Activated T-cell treated with anti-CD3 and anti-CD28 coated beads for 48 hours (primary cell): ENCODE measurements around the gene UBQLN4.
A peak's percentile ranks its signal among the peaks of the same experiment; 100 is the strongest.

Experiments
- DNase-seq: peaks from one replicate; pipeline ENCODE4 v3.0.0-alpha.2; 2020; ENCODE audit warnings: low read depth

UBQLN4 gene

DNA sequence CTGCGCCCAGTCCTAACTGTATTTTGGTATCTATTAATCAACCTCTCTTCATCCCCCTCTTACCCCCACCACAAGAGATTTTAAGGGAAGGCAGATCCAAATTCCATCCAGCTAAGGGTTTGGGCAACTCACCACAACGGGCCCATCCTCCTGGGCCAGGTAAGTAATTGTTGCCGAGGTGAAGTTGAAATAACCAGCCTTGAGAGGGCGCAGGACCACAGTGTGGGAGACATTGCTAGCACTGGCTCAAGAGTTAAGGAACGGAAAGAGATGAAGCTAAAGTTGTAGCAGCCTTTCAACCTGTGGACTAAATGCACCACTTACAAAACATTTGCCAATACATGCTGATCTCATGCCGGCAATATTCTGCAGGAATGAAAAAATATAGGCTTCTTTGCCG, 38.8 kb downstream of the UBQLN4 start:
- no peak for DNase-seq

DNA sequence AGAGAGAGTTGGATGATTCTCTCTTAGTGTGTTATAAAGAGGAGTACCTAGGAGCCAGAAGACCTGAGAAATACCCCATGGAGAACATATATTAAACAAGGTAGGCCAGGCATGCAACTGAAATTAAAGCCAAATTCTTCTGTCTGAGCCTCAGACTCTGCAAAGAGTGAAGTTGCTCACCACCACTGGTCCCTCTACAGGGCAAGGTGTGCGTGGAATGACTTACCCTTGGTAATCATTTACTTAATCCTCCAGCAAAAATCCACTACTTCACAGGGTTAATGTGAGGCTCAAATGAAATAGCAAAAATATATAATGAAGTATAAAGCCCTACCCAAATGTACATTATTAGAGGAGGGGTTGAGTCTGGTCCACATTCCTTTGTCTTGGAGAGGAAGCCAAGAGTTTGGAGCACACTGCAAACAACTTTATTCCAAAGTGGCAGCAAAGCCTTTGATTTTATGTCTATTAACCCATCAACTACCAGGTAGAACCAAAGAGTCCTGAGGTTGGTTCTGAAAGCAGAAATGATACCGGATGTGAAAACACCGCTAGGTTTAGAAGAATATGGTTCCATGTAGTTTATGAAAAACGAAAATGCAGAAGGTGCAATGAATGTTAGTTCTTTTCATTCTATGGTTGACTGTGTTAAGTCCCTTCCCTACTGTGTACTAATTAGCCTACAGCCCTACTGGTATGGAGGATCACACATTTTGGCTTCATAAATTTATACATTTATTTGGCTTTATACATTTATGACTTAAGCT, 41.4 kb downstream of the UBQLN4 start:
- DNase-seq, result no peak

DNA sequence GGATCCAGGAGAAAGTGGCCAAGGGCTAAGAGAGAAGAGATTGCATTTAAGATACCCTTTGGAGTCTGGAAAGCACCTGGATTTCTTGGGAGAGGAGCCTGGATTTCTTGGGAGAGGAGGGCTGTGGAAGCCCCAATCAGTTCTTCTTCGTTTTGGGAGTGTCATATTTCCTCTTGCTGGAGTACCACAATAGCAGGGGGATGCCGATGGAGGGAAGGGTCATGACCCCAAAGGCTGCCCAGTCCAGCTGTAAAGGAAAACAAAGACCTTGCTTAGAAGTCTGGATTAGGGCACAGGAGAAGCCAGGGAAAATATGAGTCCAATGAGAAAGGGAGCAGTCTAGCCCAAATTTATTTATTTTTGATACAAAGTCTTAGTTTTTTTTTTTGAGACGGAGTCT, 44.2 kb downstream of the UBQLN4 start:
- DNase-seq, result no peak

DNA sequence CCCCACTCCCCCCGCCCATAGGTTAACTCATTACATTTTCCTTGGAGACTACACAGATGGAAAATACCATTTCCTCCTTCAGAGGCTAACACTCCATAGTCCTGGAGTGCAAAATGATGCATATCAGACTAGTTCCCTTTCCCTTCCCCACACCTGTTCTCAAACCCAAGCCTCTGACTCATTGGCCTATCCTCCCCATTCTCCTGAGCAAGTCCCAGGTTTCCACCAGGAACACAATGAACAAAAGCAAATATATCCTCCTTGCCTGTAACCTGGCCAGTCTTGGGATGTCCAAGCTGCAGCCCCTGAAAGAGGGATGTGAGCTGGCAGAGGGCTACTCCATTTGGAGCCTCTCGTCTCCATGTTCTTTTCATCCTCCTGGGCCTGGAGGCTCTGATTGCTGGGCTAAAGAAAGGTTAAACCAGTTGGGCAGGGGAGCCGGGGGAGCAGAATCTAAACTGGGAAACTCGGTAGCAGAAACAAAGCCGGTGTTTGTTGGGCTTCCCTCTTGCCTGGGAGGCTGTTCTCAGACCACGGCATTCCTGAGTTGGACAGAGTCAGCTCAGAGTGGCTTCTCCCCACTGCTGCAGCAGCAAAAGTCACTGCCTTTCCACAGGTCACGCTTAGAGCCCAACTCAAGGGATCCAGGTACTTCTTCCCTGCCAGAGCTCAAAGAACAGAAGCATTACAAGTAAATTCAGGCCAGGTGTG, 46.8 kb downstream of the UBQLN4 start:
- no peak for DNase-seq

DNA sequence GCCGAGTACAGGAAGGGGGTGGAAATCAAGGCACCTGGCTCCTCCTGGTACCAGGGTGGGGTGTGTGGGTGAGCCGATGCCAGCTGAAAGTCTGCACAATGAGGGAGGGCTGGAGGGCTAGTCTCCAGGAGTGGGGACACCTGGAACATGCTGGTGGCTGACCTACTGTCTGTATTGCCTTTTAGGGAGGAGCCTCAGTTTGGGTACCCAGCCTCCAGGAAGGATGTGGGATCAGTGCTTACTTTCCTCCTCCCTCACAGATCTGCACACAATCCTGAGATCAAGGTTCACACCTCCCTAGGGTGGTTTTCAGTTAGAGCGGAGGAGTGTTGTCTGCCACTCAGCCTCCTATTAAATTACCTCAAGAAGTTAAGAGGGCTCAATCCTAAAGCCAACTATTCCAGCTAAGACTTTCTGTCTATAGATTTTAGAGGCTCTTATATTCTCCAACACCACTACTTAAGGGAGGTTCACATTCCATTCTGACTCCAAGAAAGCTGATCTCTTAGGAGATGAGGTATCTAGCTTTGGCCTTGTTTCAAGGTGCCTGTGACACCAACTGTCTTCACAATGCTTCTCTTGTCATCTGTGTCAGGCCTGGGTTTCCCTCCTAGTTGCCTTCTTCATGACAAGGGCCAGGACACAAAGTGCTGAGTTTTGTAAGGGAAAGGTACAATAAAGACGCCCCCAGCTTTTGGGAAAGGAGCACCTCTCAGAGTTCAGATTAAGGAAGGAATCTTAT, 48.6 kb downstream of the UBQLN4 start:
- no peak for DNase-seq

DNA sequence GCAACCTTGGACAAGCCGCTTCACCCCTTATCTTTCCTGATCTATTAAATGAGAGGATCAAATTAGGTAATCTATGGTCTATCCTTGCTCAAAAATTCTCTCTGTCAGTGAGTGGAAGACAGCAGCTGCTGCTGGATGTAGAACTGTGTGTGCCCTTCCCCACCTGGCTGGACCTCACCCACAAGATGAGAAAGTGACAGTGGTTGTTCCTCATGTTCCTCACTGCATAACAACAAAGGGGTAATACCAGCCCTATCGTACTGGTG, 49.7 kb downstream of the UBQLN4 start:
- no peak for DNase-seq

DNA sequence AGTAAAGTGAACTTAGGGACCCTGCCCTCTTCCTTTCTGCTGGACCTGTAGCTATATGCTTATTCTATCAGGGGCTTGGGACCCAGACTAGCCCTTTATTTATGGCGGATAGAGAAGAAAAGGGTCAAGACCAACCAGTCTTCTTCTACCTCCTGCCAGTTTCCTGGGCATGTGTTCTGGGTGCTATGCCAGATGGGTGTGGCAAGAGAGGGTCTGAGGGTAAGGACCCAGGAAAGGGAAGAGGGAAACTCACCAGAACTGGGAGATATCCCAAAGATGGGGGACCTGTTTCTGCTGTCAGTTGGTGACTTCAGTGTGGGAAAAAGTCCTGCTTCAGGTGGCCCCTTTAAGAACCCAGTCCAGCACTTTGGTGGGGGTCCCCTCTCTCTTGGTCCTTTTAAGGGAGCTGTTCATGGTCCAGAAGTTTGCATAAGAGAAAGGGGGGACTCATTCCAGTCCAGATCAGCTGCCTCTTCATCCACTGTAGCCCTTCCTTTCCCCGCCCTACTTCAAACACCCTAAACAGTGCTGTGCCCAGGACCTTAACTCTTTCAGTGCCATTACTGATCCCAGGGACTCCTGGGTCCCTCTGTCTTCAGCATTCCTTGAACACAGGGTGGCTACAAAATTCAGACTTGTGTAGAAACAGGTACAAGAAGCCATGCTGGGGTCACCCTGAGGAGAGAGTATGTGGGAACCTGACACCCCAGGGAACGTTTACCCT, 51.2 kb downstream of the UBQLN4 start:
- no peak for DNase-seq

DNA sequence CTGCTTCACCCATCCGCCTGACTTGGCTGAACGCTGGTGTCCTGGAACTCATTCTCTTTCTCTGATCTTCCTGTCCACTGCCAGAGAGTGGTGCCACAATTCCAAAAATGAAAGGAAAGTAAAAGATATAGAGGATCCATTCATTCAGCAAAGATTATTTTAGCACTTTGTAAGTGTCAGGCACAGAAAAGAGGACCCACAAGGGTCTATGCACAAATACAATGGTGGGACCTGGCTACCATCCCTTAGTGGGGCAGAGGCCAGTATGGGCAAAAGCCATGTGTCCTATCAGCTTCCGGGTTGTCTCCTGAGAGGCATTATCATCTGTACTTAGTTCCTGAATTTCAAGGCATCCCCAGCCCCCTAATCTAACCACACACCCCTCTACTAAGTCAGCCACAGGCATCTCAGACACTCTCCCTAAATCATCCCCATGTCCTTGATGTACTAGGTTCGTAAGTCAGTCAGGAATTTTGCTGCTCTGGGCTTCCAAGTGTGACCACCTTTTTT, 51.9 kb downstream of the UBQLN4 start:
- DNase-seq, result no peak

DNA sequence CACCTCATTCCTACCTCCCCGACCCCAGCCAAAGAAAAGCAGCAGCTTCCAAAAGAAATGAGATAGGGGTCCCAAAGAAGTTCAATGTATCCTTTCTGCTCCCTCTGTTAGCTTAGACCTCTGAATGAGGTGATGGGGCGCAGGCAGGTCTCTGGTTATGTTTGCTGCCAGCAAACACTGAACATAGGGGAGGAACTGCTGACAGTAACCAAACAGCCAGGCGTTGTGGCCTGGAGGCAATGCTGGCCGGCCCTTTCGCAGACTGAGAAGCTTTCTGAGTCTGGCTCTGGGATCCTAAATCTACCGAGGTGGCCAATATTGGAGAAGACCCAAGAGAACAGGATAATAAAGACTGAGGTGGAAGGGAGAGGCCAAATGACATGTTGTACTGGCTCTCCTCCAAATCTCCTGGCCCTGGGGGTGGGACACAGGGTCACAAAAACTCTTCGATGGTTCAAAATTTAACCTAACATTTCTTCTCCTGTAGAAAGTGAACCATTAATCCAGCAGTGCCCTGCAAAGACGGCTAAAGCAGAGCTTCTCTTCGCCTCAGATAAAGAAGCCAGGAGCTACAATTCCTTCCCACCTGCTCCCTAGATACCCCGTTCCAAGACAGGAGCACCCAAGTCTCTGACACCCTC, 52.5 kb downstream of the UBQLN4 start:
- no peak for DNase-seq

DNA sequence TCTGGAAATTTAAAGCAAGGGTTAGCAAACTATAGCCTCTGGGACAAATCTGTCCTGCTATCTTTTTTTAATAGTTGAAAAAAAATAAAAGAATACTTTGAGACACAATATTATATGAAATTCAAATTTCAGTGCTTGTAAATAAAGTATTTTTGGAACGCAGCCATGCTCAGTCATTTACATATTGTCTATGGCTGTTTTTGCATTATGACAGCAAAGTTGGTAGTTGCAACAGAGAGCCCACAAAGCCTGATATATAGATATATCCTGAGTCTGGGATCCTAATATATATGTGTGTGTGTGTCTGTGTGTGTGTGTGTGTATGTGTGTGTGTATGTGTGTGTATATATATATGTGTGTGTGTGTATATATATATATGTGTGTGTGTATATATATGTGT, 53.6 kb downstream of the UBQLN4 start:
- no peak for DNase-seq

DNA sequence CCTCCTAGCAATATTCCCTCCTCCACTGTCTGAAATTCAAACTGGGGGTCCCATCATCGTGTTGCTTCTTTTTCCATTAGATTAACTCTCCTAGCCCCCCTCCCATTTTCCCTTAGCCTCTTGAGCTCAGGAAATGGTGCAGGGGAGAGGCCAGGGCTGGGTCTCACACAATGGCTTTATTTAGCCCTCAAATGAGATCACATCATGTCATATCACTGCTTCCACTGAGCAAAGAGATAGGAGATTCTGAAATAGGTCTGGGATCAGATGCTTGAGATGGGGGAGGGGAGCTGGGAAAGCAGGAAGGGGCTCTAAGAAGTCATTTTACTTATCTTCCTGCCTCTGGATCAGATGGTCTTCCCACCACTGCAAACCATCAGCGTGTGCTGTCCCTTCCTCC, 57.4 kb downstream of the UBQLN4 start:
- no peak for DNase-seq

DNA sequence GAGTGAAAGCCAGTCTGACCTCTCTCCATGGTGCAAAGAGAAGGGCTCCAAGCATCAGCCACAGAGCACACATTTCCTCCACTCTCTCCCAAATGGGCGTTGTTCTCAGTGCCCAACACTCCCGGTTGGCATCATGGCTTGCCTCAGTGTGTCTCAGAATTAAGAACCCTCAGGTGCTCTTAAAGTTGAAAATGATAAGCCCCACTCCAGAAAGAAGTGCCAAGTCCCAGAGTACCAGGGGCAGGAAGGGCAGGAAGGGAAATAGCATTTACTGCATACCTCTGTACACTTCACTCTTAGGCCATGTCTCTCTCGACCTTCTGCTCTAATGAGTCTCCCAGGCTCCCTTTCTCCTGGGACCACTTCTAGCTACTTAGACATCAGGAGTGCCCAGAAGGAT, 60.0 kb downstream of the UBQLN4 start:
- no peak for DNase-seq

DNA sequence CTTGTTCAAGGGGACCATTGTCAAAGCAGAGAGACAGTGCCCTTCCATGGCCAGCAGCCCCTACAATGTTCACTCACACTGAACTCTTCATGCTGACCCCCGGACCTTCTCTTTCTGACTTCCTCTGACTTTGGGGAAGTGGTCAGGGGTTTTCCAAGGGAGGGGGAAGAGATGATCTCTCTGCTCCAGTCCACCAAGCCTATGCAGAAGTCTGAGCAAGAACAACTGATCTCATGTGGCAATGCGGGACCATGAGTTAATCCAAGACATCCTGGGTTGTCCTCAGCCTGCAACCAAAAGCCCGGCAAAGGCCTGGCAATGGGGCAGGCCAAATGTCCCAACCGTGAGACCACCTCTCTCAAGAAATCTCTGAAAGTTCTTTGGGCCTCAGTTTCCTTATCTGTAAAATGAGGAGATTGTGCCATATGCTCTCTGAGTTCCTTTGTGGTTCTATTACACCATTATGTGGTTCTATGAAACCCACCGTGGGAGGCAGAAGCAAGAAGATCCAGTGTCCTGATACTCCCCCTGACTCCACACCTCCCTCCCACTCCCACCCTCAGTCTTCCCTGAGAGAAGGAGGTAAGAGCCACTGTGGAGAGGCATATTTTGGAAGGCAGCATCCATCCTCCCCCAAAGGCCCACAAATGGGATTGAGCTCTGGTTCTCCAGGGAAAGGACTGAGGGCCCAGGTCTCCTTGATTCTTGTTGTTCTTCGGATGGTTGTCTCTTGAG, 63.4 kb downstream of the UBQLN4 start:
- DNase-seq, result no peak

DNA sequence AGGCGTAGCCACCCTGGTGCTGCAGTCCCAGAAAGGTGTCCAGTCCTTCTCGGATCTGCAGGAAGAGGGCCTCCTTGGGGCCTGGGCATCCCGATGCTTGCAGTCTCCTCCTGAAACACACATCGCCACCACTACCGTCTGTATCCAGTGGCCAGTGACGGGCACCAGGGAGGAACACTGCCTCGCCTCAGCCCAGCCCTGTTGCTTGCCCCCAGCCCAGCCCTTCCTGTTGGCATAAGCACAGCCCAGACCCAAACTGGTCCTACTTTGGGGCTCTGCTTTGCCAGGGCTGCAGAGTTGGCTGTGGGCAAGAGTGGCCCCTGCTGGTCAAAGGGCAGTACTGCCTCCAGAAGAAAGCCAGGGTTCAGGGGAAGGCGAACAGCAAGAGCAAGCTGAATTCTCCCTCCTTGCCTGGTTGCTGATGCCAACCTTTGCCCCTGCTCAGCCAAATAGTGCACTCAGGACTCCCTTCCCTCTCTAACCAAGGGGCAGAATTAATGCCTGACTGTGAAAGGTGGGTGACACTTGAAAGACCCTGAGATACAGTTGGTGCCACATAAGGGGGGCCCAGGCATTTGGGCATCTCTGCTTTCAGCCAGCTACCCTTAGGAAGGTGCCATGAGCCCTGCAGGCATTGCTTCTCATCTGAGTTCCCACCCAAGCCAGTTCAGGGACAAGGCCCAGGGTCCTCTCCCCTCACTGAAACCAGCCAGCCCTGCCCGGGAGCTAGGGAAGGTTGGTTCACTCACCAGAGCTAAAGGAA, 64.2 kb downstream of the UBQLN4 start:
- peak; percentile 69 for DNase-seq
